KMS-11 (cell line): ENCODE measurements around the gene HDLBP.

Experiments used
- H2AFZ ChIP-seq: fragments of 200-600 bp; sonication (generic); 2 replicates; pipeline ENCODE4 v1.6.1; 2016; ENCODE audit warnings: antibody characterized with exemption, mixed run types, low read depth
- H3K27ac ChIP-seq: fragments of 200-600 bp; sonication (generic); 2 replicates; pipeline ENCODE4 v1.6.1; 2016; ENCODE audit warnings: mild to moderate bottlenecking, mixed run types
- H3K27me3 ChIP-seq: fragments of 200-600 bp; sonication (generic); 2 replicates; pipeline ENCODE4 v1.6.1; 2017; ENCODE audit warnings: mild to moderate bottlenecking, low read depth, mixed run types, moderate library complexity; ENCODE audit not compliant: insufficient read depth
- H3K36me3 ChIP-seq: fragments of 200-600 bp; sonication (generic); 2 replicates; pipeline ENCODE4 v1.6.1; 2017; ENCODE audit warnings: mild to moderate bottlenecking, mixed run types; ENCODE audit not compliant: insufficient read depth
- H3K4me1 ChIP-seq: fragments of 200-600 bp; sonication (generic); 2 replicates; pipeline ENCODE4 v1.6.1; 2016; ENCODE audit warnings: mild to moderate bottlenecking, low read depth, mixed run types; ENCODE audit not compliant: poor library complexity, severe bottlenecking
- H3K4me2 ChIP-seq: fragments of 200-600 bp; sonication (generic); 2 replicates; pipeline ENCODE4 v1.7.0; 2016; ENCODE audit warnings: mild to moderate bottlenecking, mixed run types
- H3K4me3 ChIP-seq: fragments of 200-600 bp; sonication (generic); IDR thresholded peaks from 2 replicates; pipeline ENCODE4 v1.6.1; 2017; ENCODE audit warnings: low read depth, low read length, mixed read lengths; ENCODE audit not compliant: insufficient read depth
- H3K79me2 ChIP-seq: fragments of 200-600 bp; sonication (generic); 2 replicates; pipeline ENCODE4 v1.6.1; 2016; ENCODE audit warnings: low read depth, mixed run types; ENCODE audit not compliant: insufficient read depth
- H3K9ac ChIP-seq: fragments of 200-600 bp; sonication (generic); 2 replicates; pipeline ENCODE4 v1.6.1; 2016; ENCODE audit warnings: mild to moderate bottlenecking, mixed run types
- H4K20me1 ChIP-seq: fragments of 200-600 bp; sonication (generic); 2 replicates; pipeline ENCODE4 v1.6.1; 2016; ENCODE audit warnings: mild to moderate bottlenecking, mixed run types; ENCODE audit not compliant: insufficient read depth
- CTCF ChIP-seq: fragments of 200-600 bp; sonication (generic); conservative IDR thresholded peaks from 2 replicates; pipeline ENCODE4 v1.6.1; 2017; ENCODE audit warnings: low read depth, mild to moderate bottlenecking, antibody characterized with exemption, low read length, moderate library complexity, mixed read lengths

HDLBP gene

GRCh38 chr2:241252778-241253475, 62.5 kb downstream of the HDLBP start:
- H3K27me3 ChIP-seq, result no peaks in the 10 kb centered on the region
- no peak overlapping the region for H3K4me2 ChIP-seq
- no peaks in the 10 kb centered on the region for H4K20me1 ChIP-seq
- no peaks in the 10 kb centered on the region for H3K4me1 ChIP-seq
- no peak overlapping the region for H3K27ac ChIP-seq
- no peak overlapping the region for H3K4me3 ChIP-seq
- no peak overlapping the region for H2AFZ ChIP-seq
- no peak overlapping the region for H3K9ac ChIP-seq
- no peaks in the 10 kb centered on the region for H3K79me2 ChIP-seq
- H3K36me3 ChIP-seq, result peaks cover 27% of the 10 kb centered on the region; the same call in 1 of the 2 replicates
- TF ChIP-seq CTCF, result no peak

GRCh38 chr2:241249654-241250053, 65.8 kb downstream of the HDLBP start:
- no peaks in the 10 kb centered on the region for H4K20me1 ChIP-seq

GRCh38 chr2:241248897-241249296, 66.6 kb downstream of the HDLBP start:
- Histone ChIP-seq H3K27me3 (no peaks in the 10 kb centered on the region), H3K27ac (no peak overlapping the region), H3K79me2 (no peaks in the 10 kb centered on the region), H3K4me3 (no peak overlapping the region), H3K36me3 (peaks cover 27% of the 10 kb centered on the region; the same call in 1 of the 2 replicates), H2AFZ (no peak overlapping the region), H3K4me2 (no peak overlapping the region), H3K4me1 (no peaks in the 10 kb centered on the region), H3K9ac (no peak overlapping the region), H4K20me1 (no peaks in the 10 kb centered on the region)
- no peak for TF ChIP-seq CTCF

More at GRCh38 chr2:241249654-241250053, 65.8 kb downstream of the HDLBP start:
- Histone ChIP-seq H3K27me3 (no peaks in the 10 kb centered on the region), H3K4me1 (no peaks in the 10 kb centered on the region), H3K79me2 (no peaks in the 10 kb centered on the region), H2AFZ (no peak overlapping the region), H3K4me3 (no peak overlapping the region), H3K9ac (no peak overlapping the region), H3K36me3 (peaks cover 27% of the 10 kb centered on the region; the same call in 1 of the 2 replicates), H3K27ac (no peak overlapping the region), H3K4me2 (no peak overlapping the region)
- TF ChIP-seq CTCF, result no peak

- Histone ChIP-seq H3K4me2 (no peak overlapping the region), H2AFZ (no peak overlapping the region), H3K79me2 (no peaks in the 10 kb centered on the region), H3K27ac (no peak overlapping the region), H3K4me3 (no peak overlapping the region), H3K27me3 (no peaks in the 10 kb centered on the region), H3K4me1 (no peaks in the 10 kb centered on the region), H3K9ac (no peak overlapping the region), H3K36me3 (peaks cover 27% of the 10 kb centered on the region; the same call in 1 of the 2 replicates), H4K20me1 (no peaks in the 10 kb centered on the region)
- no peak for TF ChIP-seq CTCF
Measured at GRCh38 chr2:241248289-241248688, 67.2 kb downstream of the HDLBP start.
